GOT3 (cell line): ENCODE results near the gene WDFY1.

ENCODE experiments used
- DNase-seq: peaks from one replicate; lab custom pipeline; 2025; ENCODE audit warnings: mixed read lengths; lab: John Stamatoyannopoulos, UW

The WDFY1 gene

DNA sequence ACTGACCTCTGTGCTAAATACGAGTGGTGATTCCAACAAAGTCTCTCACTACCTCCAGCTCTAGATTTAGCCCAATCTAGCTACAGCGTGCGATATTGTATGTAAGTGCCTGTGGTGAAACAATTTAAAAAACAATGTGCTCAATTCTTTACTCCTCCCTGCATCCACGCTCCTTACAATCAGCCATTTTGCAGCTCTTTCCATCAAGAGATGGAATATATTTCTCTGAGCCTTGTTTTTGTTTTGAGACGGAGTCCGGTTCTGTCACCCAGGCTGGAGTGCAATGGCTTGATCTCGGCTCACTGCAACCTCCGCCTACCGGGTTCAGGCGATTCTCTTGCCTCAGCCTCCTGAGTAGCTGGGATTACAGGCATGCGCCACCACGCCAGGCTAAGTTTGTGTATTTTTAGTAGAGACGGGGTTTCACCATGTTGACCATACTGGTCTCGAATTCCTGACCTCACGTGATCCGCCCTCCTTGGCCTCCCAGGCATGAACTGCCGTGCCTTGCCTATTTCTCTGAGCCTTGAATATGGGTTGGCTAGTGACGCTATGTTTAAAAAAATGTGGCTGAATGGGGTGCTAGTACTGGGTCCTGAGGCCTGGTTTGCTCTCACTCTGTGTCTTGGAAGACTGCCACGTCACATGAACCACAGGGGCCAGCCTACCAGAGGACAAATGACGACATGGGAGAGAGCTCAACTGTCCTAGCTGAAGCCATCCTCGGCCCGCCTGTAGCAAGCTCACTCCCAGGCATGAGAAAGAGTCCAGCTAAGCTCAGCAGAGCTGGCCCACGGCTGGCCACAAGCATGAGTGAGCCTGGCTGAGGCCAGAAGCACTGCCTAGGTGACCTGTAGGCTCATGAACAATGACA, 14.8 kb downstream of the WDFY1 start:
- no peak for DNase-seq

GRCh38 chr2:223929571-223930102, 15.5 kb downstream of the WDFY1 start:
- no peak for DNase-seq

DNA sequence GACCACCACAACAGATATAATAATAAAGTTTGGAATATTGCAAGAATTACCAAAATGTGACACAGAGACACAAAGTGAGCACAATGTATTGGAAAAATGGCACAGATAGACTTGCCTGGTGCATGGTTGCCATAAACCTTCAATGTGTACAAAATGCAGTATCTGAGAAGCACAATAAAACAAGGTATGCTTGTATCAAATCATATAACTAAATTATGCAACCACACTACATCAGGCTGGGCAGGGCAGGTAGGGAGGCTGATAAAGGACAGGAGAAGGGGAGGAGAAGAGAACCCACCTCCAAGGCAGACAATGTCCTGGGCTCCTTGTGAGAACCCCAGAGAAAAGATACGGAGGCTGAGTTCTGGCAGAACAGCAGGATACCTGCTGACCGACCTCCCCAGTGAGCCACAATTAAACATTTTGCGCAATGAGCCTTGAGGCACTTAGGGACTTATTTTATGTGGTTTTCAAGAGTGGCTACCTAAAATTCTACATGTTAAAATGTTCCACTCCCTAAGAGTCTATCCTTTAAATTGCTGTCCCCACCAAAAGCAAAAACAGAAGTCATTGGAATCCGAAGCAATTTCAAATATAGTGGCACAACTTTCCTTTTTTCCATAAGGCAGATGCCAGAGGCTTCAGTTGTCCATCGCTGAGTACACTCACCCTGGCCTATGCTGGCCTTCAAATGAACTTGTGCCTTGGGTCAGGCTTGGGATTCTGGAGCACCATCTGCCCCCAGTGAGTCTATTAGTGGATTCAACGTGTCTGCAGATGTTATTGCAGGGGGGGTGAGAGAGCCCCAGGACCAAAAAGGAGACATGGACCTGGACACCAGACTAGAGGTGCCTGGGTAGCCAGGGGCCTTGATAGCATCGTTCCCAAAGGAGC, 16.8 kb downstream of the WDFY1 start:
- DNase-seq, result no peak

DNA sequence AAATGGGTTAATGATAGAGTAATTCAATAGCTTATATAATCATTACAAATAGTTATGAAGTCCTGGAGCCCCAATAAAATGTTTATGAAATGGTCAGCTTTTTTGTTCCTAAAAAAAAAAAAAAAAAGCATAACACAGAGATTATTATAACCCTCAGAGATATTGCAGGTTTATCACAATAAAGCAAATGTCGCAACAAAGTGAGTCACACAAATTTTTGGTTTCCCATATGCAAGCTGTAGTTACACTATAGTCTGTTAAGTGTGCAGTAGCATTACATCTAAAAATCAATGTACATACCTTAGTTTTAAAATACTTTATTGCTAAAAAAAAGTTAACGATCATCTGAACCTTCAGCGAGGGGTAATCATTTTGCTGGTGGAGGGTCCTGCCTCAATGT, 20.0 kb downstream of the WDFY1 start:
- no peak for DNase-seq

DNA sequence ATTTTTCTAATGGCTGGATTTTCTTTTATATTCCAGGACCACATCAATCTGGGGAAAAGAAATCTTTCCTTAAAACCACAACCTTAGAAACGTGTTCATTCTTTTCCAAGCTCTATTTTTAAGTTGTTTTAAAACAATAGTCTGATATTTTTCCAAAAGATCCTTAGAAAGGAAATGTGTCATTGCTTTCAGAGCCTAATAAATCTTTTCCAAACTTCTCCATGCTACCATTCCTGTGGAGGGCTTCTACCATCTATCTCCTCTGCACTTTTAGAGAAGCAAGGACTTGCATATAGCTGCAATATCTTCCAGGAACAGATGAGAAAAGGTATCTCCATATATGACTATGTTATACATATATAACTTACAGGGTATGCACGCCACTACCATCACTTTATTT, 21.2 kb downstream of the WDFY1 start:
- DNase-seq, result no peak

- DNase-seq, result no peak
Measured at GRCh38 chr2:223922308-223922707, 22.8 kb downstream of the WDFY1 start.

DNA sequence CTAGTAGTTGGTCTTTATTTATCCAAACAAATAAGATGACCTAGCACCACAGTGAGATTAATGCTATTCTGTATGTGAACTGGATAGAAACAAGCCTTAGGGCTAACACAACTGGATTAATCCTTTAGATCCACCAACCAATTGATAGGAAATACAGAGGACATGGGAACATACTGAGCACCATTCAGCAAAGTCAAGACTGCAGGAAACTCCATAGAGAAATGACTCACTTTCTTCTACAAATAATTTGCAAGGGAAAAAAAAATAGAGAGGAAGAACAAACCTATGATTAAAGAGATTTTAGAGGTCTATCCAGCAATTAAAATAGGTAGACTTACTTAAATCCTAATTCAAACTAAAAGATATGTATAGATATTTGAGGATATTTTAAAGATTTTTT, 23.9 kb downstream of the WDFY1 start:
- DNase-seq, result no peak

DNA sequence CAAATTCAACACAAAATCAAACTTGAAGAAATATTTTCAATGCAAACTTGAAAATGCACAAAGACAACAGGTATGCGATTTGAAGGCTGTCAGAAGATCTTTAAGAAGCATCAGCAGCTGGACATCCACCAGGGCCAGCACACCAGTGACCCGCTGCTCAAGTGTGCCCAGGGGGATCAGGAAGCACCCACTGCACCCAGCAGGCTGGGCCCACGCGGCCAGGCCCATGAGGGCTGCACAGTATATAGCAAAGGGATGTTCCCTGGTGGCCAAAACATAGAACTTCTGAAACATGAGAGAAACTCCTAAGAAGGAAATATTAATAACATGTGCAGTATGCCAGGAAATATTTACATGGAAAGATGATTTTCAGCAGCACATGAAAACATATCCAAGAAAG, 25.0 kb downstream of the WDFY1 start:
- no peak for DNase-seq

DNA sequence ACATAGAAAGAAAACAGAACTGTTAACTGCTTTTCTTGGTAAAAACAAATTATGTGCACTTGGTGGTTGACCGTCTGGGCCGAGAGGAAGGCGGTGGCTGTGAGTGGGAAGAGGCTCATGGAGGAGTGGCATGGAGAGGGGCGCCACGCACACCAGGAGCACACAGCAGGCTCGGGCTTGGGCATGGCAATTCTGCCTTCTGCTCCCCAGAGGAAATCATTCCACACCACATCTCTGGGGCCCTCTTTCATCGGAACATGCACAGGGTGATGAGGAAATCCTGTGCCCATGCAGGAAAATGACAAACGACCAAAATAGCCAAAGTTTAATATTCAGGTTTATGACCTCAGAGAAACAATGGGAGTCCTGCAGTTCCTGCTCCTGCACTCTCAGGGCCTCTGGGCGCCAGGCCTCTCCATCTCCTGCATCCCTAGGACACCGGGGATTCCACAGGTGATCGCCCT, 26.4 kb downstream of the WDFY1 start:
- no peak for DNase-seq

DNA sequence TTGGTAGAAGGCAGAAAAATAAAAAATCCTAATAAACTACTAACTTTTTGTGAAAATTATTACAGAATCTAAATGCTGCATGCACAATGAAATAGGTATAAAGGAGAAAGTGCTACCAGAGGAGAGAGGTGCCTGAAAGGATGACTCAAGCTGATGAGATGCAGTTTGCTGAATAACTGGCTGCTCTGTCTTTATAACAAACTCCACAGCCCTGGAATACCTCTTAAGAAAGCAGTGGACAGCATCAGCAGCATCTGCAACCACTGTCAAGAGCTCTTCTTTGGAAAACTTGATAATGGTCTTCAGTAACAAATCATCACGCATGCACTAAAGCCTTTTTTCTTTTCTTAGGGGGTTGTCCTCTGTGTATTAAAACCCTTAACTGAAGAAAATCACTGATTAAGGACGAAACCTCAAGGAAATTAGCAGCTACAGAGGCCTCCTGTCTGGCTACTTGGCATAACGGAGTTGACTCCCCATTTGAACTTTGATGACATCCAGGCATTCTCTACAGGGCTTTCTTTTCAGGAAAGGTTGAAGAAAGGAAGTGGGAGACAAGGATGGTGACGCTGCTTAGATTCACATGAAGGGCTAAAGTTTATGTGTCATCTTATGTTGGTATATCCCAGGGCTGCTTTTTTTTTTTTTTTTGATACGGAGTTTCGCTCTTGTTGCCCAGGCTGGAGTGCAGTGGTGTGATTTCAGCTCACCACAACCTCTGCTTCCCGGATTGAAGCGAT, 28.8 kb downstream of the WDFY1 start:
- DNase-seq, result no peak

- no peak for DNase-seq
Measured at GRCh38 chr2:223915071-223915470, 30.1 kb downstream of the WDFY1 start.

DNA sequence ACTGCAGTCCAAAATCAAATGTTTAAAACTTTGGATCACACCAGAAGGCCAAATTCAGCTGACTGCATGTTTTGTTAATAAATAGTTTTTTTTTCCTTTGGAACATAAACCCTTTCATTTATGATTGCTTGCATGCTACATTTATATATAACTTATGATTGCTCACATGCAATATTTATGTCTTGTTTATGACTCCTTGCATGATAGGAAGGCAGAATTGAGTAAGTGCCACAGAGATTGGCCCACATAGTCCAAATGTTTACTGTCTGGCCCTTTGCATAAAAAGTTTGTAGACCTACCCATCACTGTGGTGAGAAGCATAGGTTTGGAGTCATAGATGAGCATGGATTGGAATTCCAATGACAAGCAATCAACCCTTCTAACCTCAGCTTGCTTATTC, 30.8 kb downstream of the WDFY1 start:
- no peak for DNase-seq

GRCh38 chr2:223909001-223909741, 36.0 kb downstream of the WDFY1 start:
- DNase-seq, result no peak

DNA sequence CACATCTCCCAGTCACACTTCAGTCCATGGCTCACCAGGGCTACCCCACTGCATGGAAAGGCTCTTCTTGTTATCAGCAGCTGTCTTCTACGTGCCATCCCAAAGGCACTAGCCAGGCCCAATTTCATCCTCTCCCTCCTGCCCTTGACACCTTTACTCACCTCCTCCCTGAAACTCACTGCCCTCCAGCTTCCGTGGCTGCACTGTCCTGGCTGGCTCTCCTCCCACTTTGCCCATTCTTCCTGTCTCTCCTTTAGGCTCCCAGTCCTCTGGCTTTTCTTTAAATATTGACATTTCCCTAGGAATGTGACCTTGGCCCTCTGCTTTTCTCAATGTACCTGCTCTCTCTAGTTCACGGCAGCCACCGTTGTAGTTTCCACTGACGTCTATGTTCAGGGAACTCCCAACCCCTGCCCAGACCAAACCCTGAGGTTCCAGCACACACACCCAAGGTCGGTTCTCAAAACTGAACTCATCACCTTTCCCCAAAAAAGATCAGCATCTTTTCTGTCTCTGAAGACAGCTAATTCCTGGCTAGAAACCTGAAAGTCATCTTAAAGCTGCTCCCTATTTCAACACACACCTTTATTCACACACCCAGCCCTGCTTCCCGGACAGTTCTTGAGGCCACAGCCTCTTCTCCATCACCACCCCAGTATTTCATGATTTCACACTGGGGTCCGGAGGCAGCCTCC, 36.7 kb downstream of the WDFY1 start:
- DNase-seq, result no peak

GRCh38 chr2:223905996-223906395, 39.1 kb downstream of the WDFY1 start:
- DNase-seq, result no peak

DNA sequence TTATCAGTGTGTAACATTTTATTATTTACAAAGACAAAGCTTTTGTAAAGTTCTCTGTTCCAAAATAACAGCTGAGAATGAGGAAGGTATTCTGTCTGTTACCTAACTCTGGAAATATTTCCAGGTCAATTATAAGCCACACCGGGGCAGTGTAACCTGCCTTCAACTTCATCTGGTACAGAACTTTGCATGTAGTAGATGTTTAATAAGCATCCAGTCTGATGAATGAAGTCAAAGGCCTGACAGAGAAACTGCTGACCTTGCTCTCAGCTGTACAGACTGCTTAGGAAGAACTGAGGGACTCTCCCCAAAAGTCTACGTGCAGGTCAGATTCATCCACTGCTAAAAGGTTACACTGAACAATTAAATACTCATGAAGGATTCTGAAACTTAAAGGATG, 43.3 kb downstream of the WDFY1 start:
- DNase-seq, result no peak

DNA sequence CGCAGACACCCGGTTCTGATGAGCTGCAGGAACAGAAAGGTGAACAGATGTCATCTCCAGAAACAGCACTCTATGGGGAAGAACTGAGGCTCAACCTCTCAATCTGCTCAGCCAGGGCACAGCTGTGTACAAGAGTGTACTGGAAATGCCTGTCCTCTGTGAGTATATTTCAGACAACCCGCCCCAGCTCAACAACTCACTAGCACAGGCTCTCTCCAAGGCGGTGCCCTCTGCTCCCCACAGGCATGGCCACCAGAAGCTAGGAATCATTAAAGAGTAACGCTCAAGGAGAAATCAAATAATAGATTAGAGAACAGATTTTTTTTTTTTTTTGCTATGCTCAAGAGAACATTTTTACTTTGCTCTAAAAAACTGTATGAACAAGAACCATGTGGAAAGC, 43.8 kb downstream of the WDFY1 start:
- DNase-seq, result no peak

DNA sequence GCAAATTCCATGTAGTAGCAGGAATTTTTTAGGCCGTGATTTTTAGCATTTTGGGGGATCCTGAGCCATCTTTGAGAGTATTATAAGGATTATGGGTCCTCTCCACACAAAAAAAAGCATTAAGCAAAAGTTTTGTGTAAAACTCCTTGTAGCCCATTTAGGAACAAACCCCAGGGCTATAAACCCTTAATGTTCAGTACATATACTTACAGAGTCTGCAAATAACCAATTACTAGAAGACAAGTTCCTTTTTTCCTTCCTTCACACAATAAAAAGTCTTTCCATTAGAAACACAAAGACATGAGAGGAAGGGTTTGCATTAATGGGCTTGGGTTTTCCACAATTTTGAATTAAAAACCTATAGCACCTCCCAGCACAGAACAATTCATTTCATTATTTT, 44.6 kb downstream of the WDFY1 start:
- no peak for DNase-seq

DNA sequence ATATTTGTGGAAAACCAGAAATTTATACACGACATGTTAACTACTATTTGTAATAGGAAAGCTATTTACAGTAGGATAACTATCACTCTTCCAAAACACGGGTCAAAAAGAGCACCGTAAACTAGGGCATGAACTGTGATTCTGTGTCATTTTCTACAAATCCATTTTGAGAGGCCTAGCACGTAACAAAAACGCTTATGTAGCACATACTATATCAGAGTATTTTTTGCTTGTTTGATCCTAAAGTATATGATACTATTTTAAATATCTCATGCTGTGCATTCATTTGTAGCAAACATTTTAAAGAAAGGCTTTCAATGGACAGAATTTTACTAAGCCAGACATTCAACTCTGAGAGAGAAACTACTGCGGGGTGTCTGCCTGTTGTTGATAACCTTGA, 45.1 kb downstream of the WDFY1 start:
- DNase-seq, result no peak

DNA sequence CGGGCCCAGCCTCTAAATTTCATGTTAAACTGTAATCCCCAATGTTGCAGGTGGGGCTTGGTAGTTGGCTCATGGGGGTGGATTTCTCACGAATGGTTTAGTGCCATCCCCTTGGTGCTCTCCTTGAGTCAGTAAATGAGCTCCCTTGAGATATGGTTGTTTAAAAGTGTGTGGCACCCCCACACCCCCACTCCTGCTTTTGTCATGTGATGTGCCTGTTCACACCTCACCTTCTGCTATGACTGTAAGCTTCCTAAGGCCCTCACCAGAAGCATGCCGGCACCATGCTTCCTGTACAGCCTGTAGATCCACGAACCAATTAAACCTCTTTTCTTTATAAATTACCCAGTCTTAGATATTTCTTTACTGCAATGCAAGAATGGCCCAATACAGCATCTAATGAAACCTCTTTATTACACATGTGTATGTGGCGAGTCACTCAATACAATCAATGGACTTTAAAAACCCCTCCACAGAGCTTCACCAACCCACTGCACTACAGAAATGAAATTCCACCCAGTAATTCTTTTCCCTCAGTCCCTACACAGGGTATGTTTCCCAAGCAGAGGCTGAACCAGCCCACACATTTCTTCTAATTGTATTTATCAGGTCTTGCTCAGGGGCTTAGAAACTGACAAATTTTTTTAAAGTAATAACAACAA, 47.3 kb downstream of the WDFY1 start:
- DNase-seq, result no peak
